ENCODE measurements around the gene HK2.

HK2 gene

GRCh38 chr2:74845991-74846390 is 12.1 kb downstream of the HK2 start:
- H3K27ac ChIP-seq (replicated peaks): 0 out of 2 replicates have a peak overlapping the region, but pooled peaks have one; percentile 9
- H3K4me3 ChIP-seq (replicated peaks; ENCODE audit: insufficient read depth, low read length): no peak overlapping the region
- DNase-seq (ENCODE audit: low read depth in 1 of 2, low spot score in 1 of 2): no peak
- no peaks in the 10 kb centered on the region for H3K27me3 ChIP-seq (ENCODE audit: insufficient read depth, poor library complexity, severe bottlenecking)
- no peak for TF ChIP-seq SPI1 (IDR thresholded peaks at IDR 0.05; ENCODE audit: borderline replicate concordance, low read depth)
- TF ChIP-seq REST (IDR thresholded peaks at IDR 0.05; ENCODE audit: insufficient replicate concordance, low read depth): no peak
- no peak for TF ChIP-seq CTCF (IDR thresholded peaks at IDR 0.05; ENCODE audit: insufficient read depth, low read length)
- no peak for TF ChIP-seq GABPA (IDR thresholded peaks at IDR 0.05; ENCODE audit: low read depth)

GRCh38 chr2:74846481-74846880 is 12.6 kb downstream of the HK2 start:
- H3K27ac ChIP-seq (replicated peaks): no peak overlapping the region
- TF ChIP-seq SPI1 (IDR thresholded peaks at IDR 0.05; ENCODE audit: borderline replicate concordance, low read depth) (no peak), POLR2AphosphoS5 (IDR thresholded peaks at IDR 0.05; ENCODE audit: low read depth) (no peak), GABPA (IDR thresholded peaks at IDR 0.05; ENCODE audit: low read depth) (no peak), CTCF (IDR thresholded peaks at IDR 0.05; ENCODE audit: insufficient read depth, low read length) (no peak), REST (IDR thresholded peaks at IDR 0.05; ENCODE audit: insufficient replicate concordance, low read depth) (no peak)
- no peak overlapping the region for H3K4me3 ChIP-seq (replicated peaks; ENCODE audit: insufficient read depth, low read length)
- H3K27me3 ChIP-seq (ENCODE audit: insufficient read depth, poor library complexity, severe bottlenecking): no peaks in the 10 kb centered on the region
- no peak for DNase-seq (ENCODE audit: low read depth in 1 of 2, low spot score in 1 of 2)

GRCh38 chr2:74847070-74847858 is 13.3 kb downstream of the HK2 start:
- no peak overlapping the region for H3K4me3 ChIP-seq (replicated peaks; ENCODE audit: insufficient read depth, low read length)
- H3K27ac ChIP-seq (replicated peaks): no peak overlapping the region; the same call in 1 of the 2 replicates
- TF ChIP-seq POLR2AphosphoS5 (IDR thresholded peaks at IDR 0.05; ENCODE audit: low read depth) (no peak), GABPA (IDR thresholded peaks at IDR 0.05; ENCODE audit: low read depth) (no peak), CTCF (IDR thresholded peaks at IDR 0.05; ENCODE audit: insufficient read depth, low read length) (no peak), SPI1 (IDR thresholded peaks at IDR 0.05; ENCODE audit: borderline replicate concordance, low read depth) (no peak), REST (IDR thresholded peaks at IDR 0.05; ENCODE audit: insufficient replicate concordance, low read depth) (no peak)
- DNase-seq (ENCODE audit: low read depth in 1 of 2, low spot score in 1 of 2): no peak
- no peaks in the 10 kb centered on the region for H3K27me3 ChIP-seq (ENCODE audit: insufficient read depth, poor library complexity, severe bottlenecking)
